GM12891 (cell line): ENCODE measurements around the gene PHEX.

ENCODE experiments used
- DNase-seq: peaks from one replicate; pipeline ENCODE4 v3.0.0; 2011; ENCODE audit warnings: low spot score; ENCODE audit not compliant: insufficient read length
- FAIRE-seq: peaks from 2 replicates; lab custom pipeline; 2011; peaks lifted over from hg19 to GRCh38; lab: Jason Lieb, UNC
- PAX5 ChIP-seq: IDR thresholded peaks from 2 replicates; pipeline ENCODE4 v1.6.1; 2011; ENCODE audit warnings: low read length, moderate library complexity, mild to moderate bottlenecking; ENCODE audit not compliant: insufficient read depth, severe bottlenecking
- POLR2A ChIP-seq: IDR thresholded peaks from 2 replicates; pipeline ENCODE4 v1.6.1; 2011; ENCODE audit warnings: low read depth, low read length, control low read depth
- POLR2AphosphoS5 ChIP-seq: IDR thresholded peaks from 2 replicates; pipeline ENCODE4 v1.6.1; 2011; ENCODE audit warnings: low read depth, low read length, control low read depth
- POU2F2 ChIP-seq: IDR thresholded peaks from 2 replicates; pipeline ENCODE4 v1.6.1; 2011; ENCODE audit warnings: low read depth, mild to moderate bottlenecking, control low read depth, low read length, moderate library complexity
- SPI1 ChIP-seq: IDR thresholded peaks from 2 replicates; pipeline ENCODE4 v1.6.1; 2011; ENCODE audit warnings: low read depth, low read length, control low read depth
- TAF1 ChIP-seq: IDR thresholded peaks from 2 replicates; pipeline ENCODE4 v1.6.1; 2011; ENCODE audit warnings: low read depth, low read length, control low read depth

The PHEX gene

DNA sequence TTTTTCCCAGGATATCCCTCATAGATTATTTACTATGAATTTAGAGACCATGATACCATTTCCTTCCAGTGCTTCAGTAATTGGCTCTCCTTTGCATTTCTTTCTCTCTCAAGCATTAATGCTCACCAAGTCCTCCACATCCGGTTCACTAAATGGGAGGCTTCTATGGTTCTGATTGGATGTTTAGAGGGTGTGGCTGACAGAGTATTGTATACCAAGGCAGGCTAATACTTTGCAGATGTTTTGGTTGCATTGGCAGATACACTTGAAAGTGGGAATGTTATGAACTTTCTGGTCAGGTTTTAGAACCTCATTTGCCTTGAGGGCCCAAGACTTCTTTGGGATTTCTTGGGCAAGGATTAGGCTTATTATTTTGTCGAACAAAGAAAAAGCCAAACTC, 264.7 kb downstream of the PHEX start:
- no peak for FAIRE-seq
- TF ChIP-seq SPI1, result no peak
- no peak for TF ChIP-seq POU2F2
- TF ChIP-seq PAX5, result no peak
- TF ChIP-seq TAF1, result no peak
- TF ChIP-seq POLR2A, result no peak
- no peak for TF ChIP-seq POLR2AphosphoS5
- DNase-seq, result no peak

DNA sequence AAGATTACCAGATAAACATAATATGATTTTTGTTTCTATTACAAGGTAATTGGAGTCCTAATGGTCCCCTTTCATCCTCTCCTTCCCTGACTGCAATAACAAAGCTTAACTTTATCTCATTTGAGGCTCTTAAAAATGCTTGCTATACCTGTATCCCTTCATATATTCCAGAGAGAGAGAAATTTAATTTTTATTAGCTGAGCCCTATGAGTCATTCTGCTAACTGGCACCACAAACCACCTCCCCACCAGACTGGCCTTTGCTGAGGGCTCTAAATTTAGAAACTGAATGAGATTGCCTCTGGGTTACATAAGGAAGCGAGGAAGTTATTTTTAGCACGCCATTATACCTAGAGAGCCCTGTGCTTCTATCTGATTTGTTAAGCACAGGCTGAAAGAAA, 268.0 kb downstream of the PHEX start:
- no peak for FAIRE-seq
- DNase-seq, result no peak
- no peak for TF ChIP-seq TAF1
- no peak for TF ChIP-seq SPI1
- no peak for TF ChIP-seq POLR2A
- TF ChIP-seq POU2F2, result no peak
- no peak for TF ChIP-seq POLR2AphosphoS5
- TF ChIP-seq PAX5, result no peak
